ENCODE data around the gene LATS2. TPM values are rescaled to one million over a fixed set of nuclear protein-coding genes. Genes with fewer than 3 reads are reported as not detected.
A peak's percentile ranks its signal among the peaks of the same experiment; 100 is the strongest.

Gene LATS2
- total and polyA plus RNA-seq, 7 experiments from 2014 or later: 1.3 to 11.9 (median 2.3) TPM; not detected in 2

- Histone ChIP-seq H3K9me3 (ENCODE audit: control insufficient read depth in 2 of 3, low read length in 3 of 3) (no peaks in the 10 kb centered on the region), H3K36me3 (ENCODE audit: control insufficient read depth in 2 of 3, insufficient read depth in 3 of 3, low read length in 3 of 3) (no peaks in the 10 kb centered on the region), H3K4me1 (ENCODE audit: control insufficient read depth in 2 of 2, insufficient read depth in 2 of 2, low read length in 2 of 2) (peaks cover 6 to 12% of the 10 kb centered on the region in 2 donors), H3K4me3 (ENCODE audit: low read length) (peak overlapping the region; percentile 59), H3K27ac (ENCODE audit: low read depth, low read length) (no peak overlapping the region), H3K27me3 (ENCODE audit: control insufficient read depth in 2 of 2, insufficient read depth in 2 of 2, low read length in 2 of 2) (peaks cover 0 to 2% of the 10 kb centered on the region in 2 donors)
- Mint-ChIP-seq H3K27me3 (peaks cover 5 to 21% (median 11%) of the 10 kb centered on the region in 5 donors), H3K4me1 (peaks cover 13 to 25% (median 16%) of the 10 kb centered on the region in 7 donors), H3K36me3 (no peaks in the 10 kb centered on the region), H3K9me3 (peaks cover 0 to 2% (median 0%) of the 10 kb centered on the region in 11 donors), H3K27ac (peak overlapping the region in 5 of 9 donors; percentile 19 to 83 (median 68)), H3K4me3 (peak overlapping the region; percentile 66 to 87 (median 82))
- intact Hi-C loops (cut with micrococcal nuclease): loop anchor here in 1 of 2 donors (5.0 kb wide), 1 partner anchor 58 kb away; no protein-coding TSS in a partner anchor
- ChIA-PET CTCF (no interaction called here), POLR2A (no interaction called here)
- peak; percentile 47 for ATAC-seq
- peak in 5 of 9 donors; percentile 3 to 30 (median 4) for DNase-seq
Measured at GRCh38 chr13:21075379-21076249, 14.2 kb upstream of the LATS2 start.

GRCh38 chr13:21075011-21075378 lies 13.6 kb upstream of the LATS2 start:
- Mint-ChIP-seq H3K4me1 (peaks cover 13 to 25% (median 16%) of the 10 kb centered on the region in 7 donors), H3K36me3 (no peaks in the 10 kb centered on the region), H3K27ac (peak overlapping the region in 6 of 9 donors; percentile 19 to 87 (median 70)), H3K27me3 (peaks cover 5 to 20% (median 11%) of the 10 kb centered on the region in 5 donors), H3K9me3 (peaks cover 0 to 2% (median 0%) of the 10 kb centered on the region in 11 donors), H3K4me3 (peak overlapping the region; percentile 66 to 87 (median 82))
- intact Hi-C loops (cut with micrococcal nuclease): loop anchor here in 1 of 2 donors (5.0 kb wide), 1 partner anchor 58 kb away; no protein-coding TSS in a partner anchor
- H3K36me3 ChIP-seq (ENCODE audit: control insufficient read depth in 2 of 3, insufficient read depth in 3 of 3, low read length in 3 of 3): no peaks in the 10 kb centered on the region
- no peaks in the 10 kb centered on the region for H3K9me3 ChIP-seq (ENCODE audit: control insufficient read depth in 2 of 3, low read length in 3 of 3)
- H3K4me3 ChIP-seq (ENCODE audit: low read length): peak overlapping the region; percentile 59
- H3K27me3 ChIP-seq (ENCODE audit: control insufficient read depth in 2 of 2, insufficient read depth in 2 of 2, low read length in 2 of 2): peaks cover 0 to 2% of the 10 kb centered on the region in 2 donors
- H3K4me1 ChIP-seq (ENCODE audit: control insufficient read depth in 2 of 2, insufficient read depth in 2 of 2, low read length in 2 of 2): peaks cover 6 to 12% of the 10 kb centered on the region in 2 donors
- ChIA-PET CTCF (no interaction called here), POLR2A (no interaction called here)
- ATAC-seq: peak; percentile 75
- DNase-seq: peak in 5 of 9 donors; percentile 22 to 37 (median 29)
- H3K27ac ChIP-seq (ENCODE audit: low read depth, low read length): no peak overlapping the region

- CTCF ChIA-PET: no interaction called here
- Histone ChIP-seq H3K9me3 (ENCODE audit: control insufficient read depth in 2 of 3, low read length in 3 of 3) (no peaks in the 10 kb centered on the region), H3K27ac (ENCODE audit: low read depth, low read length) (no peak overlapping the region), H3K4me3 (ENCODE audit: low read length) (peak overlapping the region; percentile 59), H3K27me3 (ENCODE audit: control insufficient read depth in 2 of 2, insufficient read depth in 2 of 2, low read length in 2 of 2) (peaks cover 0 to 2% of the 10 kb centered on the region in 2 donors), H3K4me1 (ENCODE audit: control insufficient read depth in 2 of 2, insufficient read depth in 2 of 2, low read length in 2 of 2) (peaks cover 6 to 12% of the 10 kb centered on the region in 2 donors), H3K36me3 (ENCODE audit: control insufficient read depth in 2 of 3, insufficient read depth in 3 of 3, low read length in 3 of 3) (no peaks in the 10 kb centered on the region)
- H3K4me3 Mint-ChIP-seq: peak overlapping the region; percentile 47 to 87 (median 82)
- POLR2A ChIA-PET: no interaction called here
- H3K27me3 Mint-ChIP-seq: peaks cover 5 to 16% (median 11%) of the 10 kb centered on the region in 5 donors
- peaks cover 13 to 25% (median 16%) of the 10 kb centered on the region in 7 donors for H3K4me1 Mint-ChIP-seq
- no peak for DNase-seq
- no peak for ATAC-seq
- peak overlapping the region in 6 of 9 donors; percentile 32 to 87 (median 70) for H3K27ac Mint-ChIP-seq
- intact Hi-C loops (cut with micrococcal nuclease): no loop called here
- no peaks in the 10 kb centered on the region for H3K36me3 Mint-ChIP-seq
- peaks cover 0 to 2% (median 0%) of the 10 kb centered on the region in 11 donors for H3K9me3 Mint-ChIP-seq
Measured at GRCh38 chr13:21074546-21074945, 13.2 kb upstream of the LATS2 start.

- H3K36me3 Mint-ChIP-seq: no peaks in the 10 kb centered on the region
Measured at GRCh38 chr13:21071924-21072323, 10.5 kb upstream of the LATS2 start.

DNA sequence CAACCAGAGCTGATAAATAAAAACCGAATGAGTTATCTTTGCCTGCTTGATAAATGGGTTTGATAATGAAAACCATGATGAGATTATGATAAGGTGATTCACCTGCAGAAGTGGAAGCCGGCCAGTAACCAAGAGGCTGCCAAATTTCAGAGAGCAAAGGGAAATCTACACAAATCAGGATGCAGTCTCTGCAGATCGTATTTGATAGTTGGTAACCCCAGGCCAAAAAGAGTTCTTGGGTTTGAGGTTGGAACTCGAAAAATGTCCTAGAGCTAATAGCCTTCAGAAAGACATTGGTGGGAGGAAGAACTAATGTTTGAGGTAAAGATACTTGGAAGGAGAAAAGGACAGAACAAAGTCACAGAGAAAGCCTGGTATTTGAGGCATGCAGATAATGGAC lies 9.6 kb upstream of the LATS2 start:
- ChIA-PET POLR2A (no interaction called here), CTCF (no interaction called here)
- DNase-seq (no peak), ATAC-seq (no peak)
- peaks cover 0 to 2% (median 0%) of the 10 kb centered on the region in 11 donors for H3K9me3 Mint-ChIP-seq
- peaks cover 0 to 8% (median 2%) of the 10 kb centered on the region in 5 donors for H3K27me3 Mint-ChIP-seq
- H3K4me1 Mint-ChIP-seq: peaks cover 12 to 21% (median 15%) of the 10 kb centered on the region in 7 donors
- no peak overlapping the region for H3K27ac ChIP-seq (ENCODE audit: low read depth, low read length)
- H3K4me3 Mint-ChIP-seq: no peak overlapping the region
- no peaks in the 10 kb centered on the region for H3K36me3 Mint-ChIP-seq
- H3K27ac Mint-ChIP-seq: peak overlapping the region in 1 of 9 donors; percentile 57
- no peaks in the 10 kb centered on the region for H3K36me3 ChIP-seq (ENCODE audit: control insufficient read depth in 2 of 3, insufficient read depth in 3 of 3, low read length in 3 of 3)
- peaks cover 0 to 2% of the 10 kb centered on the region in 2 donors for H3K27me3 ChIP-seq (ENCODE audit: control insufficient read depth in 2 of 2, insufficient read depth in 2 of 2, low read length in 2 of 2)
- no peaks in the 10 kb centered on the region for H3K9me3 ChIP-seq (ENCODE audit: control insufficient read depth in 2 of 3, low read length in 3 of 3)
- no peak overlapping the region for H3K4me3 ChIP-seq (ENCODE audit: low read length)
- intact Hi-C loops (cut with micrococcal nuclease): no loop called here
- peaks cover 6 to 12% of the 10 kb centered on the region in 2 donors for H3K4me1 ChIP-seq (ENCODE audit: control insufficient read depth in 2 of 2, insufficient read depth in 2 of 2, low read length in 2 of 2)

More at GRCh38 chr13:21071924-21072323, 10.5 kb upstream of the LATS2 start:
- Histone ChIP-seq H3K4me3 (ENCODE audit: low read length) (no peak overlapping the region), H3K27me3 (ENCODE audit: control insufficient read depth in 2 of 2, insufficient read depth in 2 of 2, low read length in 2 of 2) (peaks cover 0 to 2% of the 10 kb centered on the region in 2 donors), H3K27ac (ENCODE audit: low read depth, low read length) (no peak overlapping the region), H3K36me3 (ENCODE audit: control insufficient read depth in 2 of 3, insufficient read depth in 3 of 3, low read length in 3 of 3) (no peaks in the 10 kb centered on the region), H3K4me1 (ENCODE audit: control insufficient read depth in 2 of 2, insufficient read depth in 2 of 2, low read length in 2 of 2) (peaks cover 6 to 12% of the 10 kb centered on the region in 2 donors), H3K9me3 (ENCODE audit: control insufficient read depth in 2 of 3, low read length in 3 of 3) (no peaks in the 10 kb centered on the region)
- intact Hi-C loops (cut with micrococcal nuclease): no loop called here
- ChIA-PET POLR2A (interaction anchor here (0.6 kb wide), 1 partner anchor 109 kb away, joined by 5 read pairs; no protein-coding TSS in a partner anchor), CTCF (no interaction called here)
- Mint-ChIP-seq H3K4me1 (peaks cover 13 to 21% (median 15%) of the 10 kb centered on the region in 7 donors), H3K27me3 (peaks cover 0 to 8% (median 2%) of the 10 kb centered on the region in 5 donors), H3K27ac (no peak overlapping the region), H3K9me3 (peaks cover 0 to 2% (median 0%) of the 10 kb centered on the region in 11 donors), H3K4me3 (no peak overlapping the region)
- DNase-seq: no peak
- no peak for ATAC-seq

- ChIA-PET POLR2A (no interaction called here), CTCF (no interaction called here)
- H3K4me3 Mint-ChIP-seq: no peak overlapping the region
- DNase-seq (no peak), ATAC-seq (peak; percentile 54)
- no peaks in the 10 kb centered on the region for H3K36me3 ChIP-seq (ENCODE audit: control insufficient read depth in 2 of 3, insufficient read depth in 3 of 3, low read length in 3 of 3)
- H3K4me1 ChIP-seq (ENCODE audit: control insufficient read depth in 2 of 2, insufficient read depth in 2 of 2, low read length in 2 of 2): peaks cover 0 to 2% of the 10 kb centered on the region in 2 donors
- H3K9me3 Mint-ChIP-seq: no peaks in the 10 kb centered on the region
- no peaks in the 10 kb centered on the region for H3K9me3 ChIP-seq (ENCODE audit: control insufficient read depth in 2 of 3, low read length in 3 of 3)
- H3K36me3 Mint-ChIP-seq: no peaks in the 10 kb centered on the region
- no peak overlapping the region for H3K4me3 ChIP-seq (ENCODE audit: low read length)
- H3K4me1 Mint-ChIP-seq: peaks cover 4 to 12% (median 5%) of the 10 kb centered on the region in 7 donors
- H3K27ac ChIP-seq (ENCODE audit: low read depth, low read length): no peak overlapping the region
- intact Hi-C loops (cut with micrococcal nuclease): no loop called here
- H3K27me3 ChIP-seq (ENCODE audit: control insufficient read depth in 2 of 2, insufficient read depth in 2 of 2, low read length in 2 of 2): peaks cover 0 to 2% of the 10 kb centered on the region in 2 donors
- peaks cover 0 to 11% (median 2%) of the 10 kb centered on the region in 5 donors for H3K27me3 Mint-ChIP-seq
- H3K27ac Mint-ChIP-seq: no peak overlapping the region
Measured at GRCh38 chr13:21069561-21070004, 8.2 kb upstream of the LATS2 start.
